DND-41 (cell line): Measurements from ENCODE around the gene SLAIN1.

Source experiments
- ATAC-seq: fragments of 200-7000 bp; cut with Tn5 transposase; 3 replicates; pipeline ENCODE4 v1.9.1; 2021; ENCODE audit warnings: low read depth; ENCODE audit not compliant: insufficient read depth
- DNase-seq: peaks from one replicate; pipeline ENCODE4 v3.0.0-alpha.2; 2020
- H2AFZ ChIP-seq: 2 replicates; pipeline ENCODE4 v1.6.0; 2012; ENCODE audit warnings: low read depth, low read length
- H3K27ac ChIP-seq: 2 replicates; pipeline ENCODE4 v1.5.1; 2012; ENCODE audit warnings: low read length, inconsistent platforms
- H3K27me3 ChIP-seq: fragments of 200-600 bp; sonication (generic); 2 replicates; pipeline ENCODE4 v1.6.0; 2012; ENCODE audit warnings: low read length, mild to moderate bottlenecking, inconsistent platforms; ENCODE audit not compliant: insufficient read depth, poor library complexity
- H3K36me3 ChIP-seq: 2 replicates; pipeline ENCODE4 v1.5.1; 2012; ENCODE audit warnings: low read length, inconsistent platforms; ENCODE audit not compliant: insufficient read depth
- H3K4me1 ChIP-seq: 2 replicates; pipeline ENCODE4 v1.5.1; 2012; ENCODE audit warnings: mild to moderate bottlenecking, low read length; ENCODE audit not compliant: insufficient read depth
- H3K4me2 ChIP-seq: 2 replicates; pipeline ENCODE4 v1.6.0; 2012; ENCODE audit warnings: mild to moderate bottlenecking, moderate library complexity, low read length, inconsistent platforms; ENCODE audit not compliant: insufficient read depth
- H3K4me3 ChIP-seq, 2 experiments: fragments of 200-600 bp in 1 of 2; shearing (Covaris generic) in 1 of 2; 2 replicates each; pipeline ENCODE4 v1.5.1; 2012 to 2016; ENCODE audit warnings: inconsistent platforms in 2 of 2, low read length in 2 of 2, mild to moderate bottlenecking in 2 of 2, low read depth in 1 of 2, moderate library complexity in 1 of 2
- H3K79me2 ChIP-seq: 2 replicates; pipeline ENCODE4 v1.6.0; 2012; ENCODE audit warnings: low read length, inconsistent platforms; ENCODE audit not compliant: insufficient read depth
- H3K9ac ChIP-seq: 2 replicates; pipeline ENCODE4 v1.6.0; 2012; ENCODE audit warnings: low read depth, mild to moderate bottlenecking, inconsistent platforms, low read length, moderate library complexity
- H3K9me3 ChIP-seq: 2 replicates; pipeline ENCODE4 v1.5.1; 2012; ENCODE audit warnings: low read length, moderate library complexity, mild to moderate bottlenecking, inconsistent platforms; ENCODE audit not compliant: insufficient read depth, severe bottlenecking
- H4K20me1 ChIP-seq: 2 replicates; pipeline ENCODE4 v1.6.0; 2012; ENCODE audit warnings: low read length; ENCODE audit not compliant: insufficient read depth
- CTCF ChIP-seq: IDR thresholded peaks from 2 replicates; pipeline ENCODE4 v1.5.1; 2012; ENCODE audit warnings: borderline replicate concordance, low read length, moderate library complexity, mild to moderate bottlenecking; ENCODE audit not compliant: poor library complexity, severe bottlenecking; ENCODE audit errors: extremely low read depth
- EZH2 ChIP-seq: IDR thresholded peaks from 3 replicates; pipeline ENCODE4 v1.6.1; 2012; ENCODE audit warnings: borderline replicate concordance, low read depth, mild to moderate bottlenecking, moderate library complexity, low read length, inconsistent platforms; ENCODE audit not compliant: severe bottlenecking

SLAIN1 gene

DNA sequence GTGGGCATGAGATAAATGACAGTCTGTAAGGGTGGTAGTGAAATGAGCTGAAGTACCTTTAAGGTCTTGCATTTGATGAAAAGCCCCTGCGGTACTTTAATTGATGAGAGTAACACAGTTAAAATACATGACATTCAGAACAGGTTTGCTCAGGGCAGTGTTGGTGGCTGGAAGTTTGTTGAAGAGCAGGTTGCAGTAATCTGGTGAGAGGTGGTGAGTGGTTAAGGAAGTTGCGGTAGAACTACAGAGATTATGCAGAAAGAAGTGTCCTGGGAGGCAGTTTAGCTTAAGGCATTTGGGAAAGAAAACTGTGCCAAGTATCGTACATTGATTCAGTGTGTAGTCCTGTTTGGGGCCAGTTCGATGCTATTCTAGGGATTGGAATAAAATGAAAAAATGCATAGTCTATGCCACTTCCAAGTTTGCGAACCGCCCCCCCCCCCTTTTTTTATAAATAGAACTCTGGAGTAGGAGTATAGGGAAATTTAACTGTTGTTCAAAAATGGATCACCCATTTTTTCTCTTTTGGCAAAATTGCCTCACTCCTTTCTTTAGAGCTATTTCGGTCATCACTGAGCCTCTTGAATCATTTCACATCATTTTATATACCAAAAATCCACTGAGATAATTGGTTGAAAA is 42.7 kb downstream of the SLAIN1 start:
- no peaks in the 10 kb centered on the region for H3K27me3 ChIP-seq
- peaks cover 10% of the 10 kb centered on the region; the same call in 1 of the 2 replicates for H3K36me3 ChIP-seq
- no peak overlapping the region for H3K4me2 ChIP-seq
- no peaks in the 10 kb centered on the region; the same call in 1 of the 2 replicates for H3K79me2 ChIP-seq
- no peak overlapping the region for H3K9ac ChIP-seq
- H3K27ac ChIP-seq, result no peak overlapping the region
- peaks cover 3% of the 10 kb centered on the region; the same call in 1 of the 2 replicates for H4K20me1 ChIP-seq
- no peak overlapping the region for H2AFZ ChIP-seq
- no peak overlapping the region for H3K4me3 ChIP-seq
- TF ChIP-seq CTCF, result no peak
- TF ChIP-seq EZH2, result no peak
- no peaks in the 10 kb centered on the region for H3K4me1 ChIP-seq
- ATAC-seq (no peak), DNase-seq (no peak)
- no peaks in the 10 kb centered on the region for H3K9me3 ChIP-seq

GRCh38 chr13:77740931-77741596 is 43.6 kb downstream of the SLAIN1 start:
- DNase-seq (no peak), ATAC-seq (no peak)
- Histone ChIP-seq H3K36me3 (peaks cover 10% of the 10 kb centered on the region; the same call in 1 of the 2 replicates), H3K27me3 (no peaks in the 10 kb centered on the region), H3K4me2 (no peak overlapping the region), H4K20me1 (peaks cover 3% of the 10 kb centered on the region; the same call in 1 of the 2 replicates), H3K9ac (no peak overlapping the region), H3K27ac (no peak overlapping the region), H2AFZ (no peak overlapping the region), H3K4me1 (no peaks in the 10 kb centered on the region), H3K4me3 (no peak overlapping the region), H3K9me3 (no peaks in the 10 kb centered on the region), H3K79me2 (no peaks in the 10 kb centered on the region; the same call in 1 of the 2 replicates)
- TF ChIP-seq EZH2 (no peak), CTCF (no peak)

DNA sequence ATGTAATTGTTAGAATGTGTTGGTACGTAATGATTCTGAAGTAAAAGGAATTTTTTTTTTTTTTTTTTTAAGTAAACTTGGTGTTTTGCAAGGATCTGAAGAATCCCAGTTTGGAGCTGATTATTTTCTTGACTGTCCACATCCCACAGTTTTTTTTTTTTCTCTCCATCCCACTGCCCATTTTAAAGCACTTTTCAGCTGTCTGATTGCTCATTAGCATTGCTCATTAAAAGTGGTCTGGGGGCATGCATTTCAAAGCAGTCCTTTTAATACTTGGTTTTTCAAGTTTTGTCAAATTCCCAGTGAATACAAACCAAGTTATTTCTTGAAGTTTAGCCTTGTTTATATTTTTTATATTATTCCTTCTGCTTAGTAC is 44.1 kb downstream of the SLAIN1 start:
- Histone ChIP-seq H3K4me1 (no peaks in the 10 kb centered on the region), H3K4me2 (no peak overlapping the region), H3K79me2 (no peaks in the 10 kb centered on the region; the same call in 1 of the 2 replicates), H4K20me1 (peaks cover 3% of the 10 kb centered on the region; the same call in 1 of the 2 replicates), H3K9me3 (no peaks in the 10 kb centered on the region), H3K27me3 (no peaks in the 10 kb centered on the region), H3K36me3 (peaks cover 10% of the 10 kb centered on the region; the same call in 1 of the 2 replicates), H3K9ac (no peak overlapping the region), H3K27ac (no peak overlapping the region), H3K4me3 (no peak overlapping the region), H2AFZ (no peak overlapping the region)
- DNase-seq (no peak), ATAC-seq (no peak)
- TF ChIP-seq EZH2 (no peak), CTCF (no peak)
